HepG2 (cell line): ENCODE results near the gene DOCK11. TPM values are rescaled to one million over a fixed set of nuclear protein-coding genes. Genes with fewer than 3 reads are reported as not detected.

Experiments
- ATAC-seq: fragments of 200-7000 bp; cut with Tn5 transposase; 3 replicates; pipeline ENCODE4 v1.9.1; 2020; ENCODE audit warnings: mild to moderate bottlenecking, moderate library complexity
- BruUV-seq: library from RNA; stranded (reverse); fragments of 400-500 nt; replicated peaks from 2 replicates; lab custom pipeline; 2021; lab: Mats Ljungman, UMichigan
- CTCF ChIA-PET: fragments of 300-600 bp; formaldehyde crosslinking; extraction: SDS; loops from one replicate; lab custom pipeline; 2021; ENCODE audit warnings: low total read pairs, inconsistent platforms, low intra/inter-chr PET ratio; lab: Yijun Ruan, JAX
- POLR2A ChIA-PET: fragments of 350-600 bp; sonication (Branson Sonifier 250); formaldehyde crosslinking; loops from one replicate; lab custom pipeline; 2020; ENCODE audit warnings: antibody characterized with exemption, inconsistent platforms; lab: Yijun Ruan, JAX
- DNase-seq: peaks from one replicate; pipeline ENCODE4 v3.0.0-alpha.2; 2015; ENCODE audit warnings: low spot score
- FAIRE-seq: peaks from 3 replicates; lab custom pipeline; 2011; peaks lifted over from hg19 to GRCh38; lab: Jason Lieb, UNC
- H2AFZ ChIP-seq: one replicate; pipeline ENCODE4 v1.6.1; 2011; ENCODE audit warnings: low read length, inconsistent platforms
- H3K27ac ChIP-seq: fragments of 300-600 bp; 3 replicates; pipeline ENCODE4 v1.8.0; 2011; ENCODE audit warnings: mixed run types, mild to moderate bottlenecking, mixed read lengths, low read length, inconsistent platforms; ENCODE audit not compliant: insufficient read depth; ENCODE audit errors: extremely low read length
- H3K27me3 ChIP-seq, 2 experiments: fragments of 200-600 bp in 1 of 2; 2 replicates in 1 of 2; 3 replicates in 1 of 2; pipeline versions ENCODE4 v1.6.0 to v1.8.0; 2011; ENCODE audit warnings: low read length in 2 of 2, mild to moderate bottlenecking in 2 of 2, moderate library complexity in 2 of 2, inconsistent platforms in 1 of 2; ENCODE audit not compliant: insufficient read depth in 2 of 2, control insufficient read depth in 1 of 2
- H3K36me3 ChIP-seq, 2 experiments: fragments of 200-600 bp in 1 of 2; replicated peaks in 1 of 2; 2 replicates in 1 of 2; 3 replicates in 1 of 2; pipeline versions ENCODE4 v1.5.1 to v1.8.0; 2011; ENCODE audit warnings: low read length in 2 of 2, inconsistent platforms in 1 of 2; ENCODE audit not compliant: insufficient read depth in 2 of 2, control insufficient read depth in 1 of 2
- H3K4me1 ChIP-seq: 2 replicates; pipeline ENCODE4 v1.5.1; 2012; ENCODE audit warnings: low read length, inconsistent platforms; ENCODE audit not compliant: insufficient read depth
- H3K4me2 ChIP-seq: 2 replicates; pipeline ENCODE4 v1.6.0; 2011; ENCODE audit warnings: low read depth, low read length, inconsistent platforms
- H3K4me3 ChIP-seq, 3 experiments: fragments of 200-600 bp in 1 of 3; sonication (generic), shearing (Covaris generic) in 1 of 3; replicated peaks in 1 of 3; 2 replicates each; pipeline ENCODE4 v1.5.1; 2011 to 2016; ENCODE audit warnings: low read length in 3 of 3, inconsistent platforms in 2 of 3, low read depth in 2 of 3, mild to moderate bottlenecking in 2 of 3, control low read depth in 1 of 3, mixed read lengths in 1 of 3; ENCODE audit not compliant: insufficient read depth in 1 of 3
- H3K79me2 ChIP-seq: one replicate; pipeline ENCODE4 v1.6.1; 2011; ENCODE audit warnings: low read length, inconsistent platforms; ENCODE audit not compliant: insufficient read depth
- H3K9ac ChIP-seq: 2 replicates; pipeline ENCODE4 v1.6.0; 2011; ENCODE audit warnings: mild to moderate bottlenecking, low read depth, low read length, inconsistent platforms; ENCODE audit not compliant: insufficient read depth
- H3K9me3 ChIP-seq: 2 replicates; pipeline ENCODE4 v1.5.1; 2012; ENCODE audit warnings: mild to moderate bottlenecking, low read length
- H4K20me1 ChIP-seq: 2 replicates; pipeline ENCODE4 v1.6.0; 2011; ENCODE audit warnings: inconsistent platforms, mild to moderate bottlenecking, low read length, moderate library complexity; ENCODE audit not compliant: insufficient read depth
- FOXO4 ChIP-seq: sonication (generic); formaldehyde crosslinking; conservative IDR thresholded peaks from 2 replicates; pipeline ENCODE4 v1.8.1; 2023; ENCODE audit warnings: missing genetic modification reagents
- GFI1 ChIP-seq: sonication (generic); formaldehyde crosslinking; IDR thresholded peaks from 2 replicates; pipeline ENCODE4 v1.5.0; 2020; ENCODE audit warnings: missing genetic modification reagents, mild to moderate bottlenecking, borderline replicate concordance
- ISX ChIP-seq: sonication (generic); formaldehyde crosslinking; conservative IDR thresholded peaks from 2 replicates; pipeline ENCODE4 v1.5.0; 2020; ENCODE audit warnings: missing genetic modification reagents
- KAT8 ChIP-seq: IDR thresholded peaks from 2 replicates; pipeline ENCODE4 v1.6.1; 2016; ENCODE audit warnings: missing genetic modification reagents, missing compliant biosample characterization
- NFKB2 ChIP-seq: sonication (generic); formaldehyde crosslinking; IDR thresholded peaks from 2 replicates; pipeline ENCODE4 v1.4.0; 2020; ENCODE audit warnings: missing genetic modification reagents, borderline replicate concordance
- RNF219 ChIP-seq: sonication (generic); formaldehyde crosslinking; IDR thresholded peaks from 2 replicates; pipeline ENCODE4 v1.5.0; 2020; ENCODE audit warnings: mild to moderate bottlenecking, missing genetic modification reagents
- TMF1 ChIP-seq: sonication (generic); formaldehyde crosslinking; IDR thresholded peaks from 2 replicates; pipeline ENCODE4 v1.8.1; 2022; ENCODE audit warnings: low read depth, missing genetic modification reagents
- ZNF282 ChIP-seq: fragments of 450-650 bp; IDR thresholded peaks from 2 replicates; pipeline ENCODE4 v1.6.1; 2018; ENCODE audit not compliant: partially characterized antibody
- ZNF326 ChIP-seq: sonication (generic); formaldehyde crosslinking; IDR thresholded peaks from 2 replicates; pipeline ENCODE4 v1.4.0; 2020; ENCODE audit warnings: missing genetic modification reagents, borderline replicate concordance
- ZNF562 ChIP-seq: sonication (generic); formaldehyde crosslinking; IDR thresholded peaks from 2 replicates; pipeline ENCODE4 v1.8.0; 2022; ENCODE audit warnings: missing genetic modification reagents, borderline replicate concordance
- ZNF574 ChIP-seq: sonication (generic); formaldehyde crosslinking; IDR thresholded peaks from 2 replicates; pipeline ENCODE4 v1.4.0; 2020; ENCODE audit warnings: missing genetic modification reagents
- ZNF577 ChIP-seq: sonication (generic); formaldehyde crosslinking; IDR thresholded peaks from 2 replicates; pipeline ENCODE4 v1.4.0; 2020; ENCODE audit warnings: mild to moderate bottlenecking, low read depth, missing genetic modification reagents, borderline replicate concordance
- ZNF589 ChIP-seq: sonication (generic); formaldehyde crosslinking; conservative IDR thresholded peaks from 2 replicates; pipeline ENCODE4 v1.8.0; 2022; ENCODE audit warnings: mild to moderate bottlenecking, moderate library complexity, missing genetic modification reagents
- ZNF761 ChIP-seq: sonication (generic); formaldehyde crosslinking; conservative IDR thresholded peaks from 2 replicates; pipeline ENCODE4 v1.4.0; 2020; ENCODE audit warnings: mild to moderate bottlenecking, missing genetic modification reagents
- ZNF788 ChIP-seq: sonication (generic); formaldehyde crosslinking; IDR thresholded peaks from 2 replicates; pipeline ENCODE4 v1.5.0; 2020; ENCODE audit warnings: mild to moderate bottlenecking, missing genetic modification reagents, borderline replicate concordance
- WGBS: methylation state at CpG from one replicate; pipeline ENCODE4 v1.1.6; 2017; ENCODE audit warnings: low lambda C conversion rate; 5-methylcytosine and 5-hydroxymethylcytosine counted together
- in situ Hi-C: cut with HindIII; loops from 2 replicates; pipeline ENCODE4 v1.10.0; 2017; ENCODE audit warnings: low pct_unique_long_range_greater_than_20kb; ENCODE audit not compliant: extremely low pct_ligation_motif_present
- intact Hi-C: fragments of 100-400 bp; cut with micrococcal nuclease; formaldehyde crosslinking; loops from one replicate; pipeline ENCODE4 v1.10.0; 2022; ENCODE audit not compliant: unreplicated experiment
- polyA plus RNA-seq, 8 experiments: library from polyadenylated mRNA; depleted of rRNA in 3 of 8; stranded (reverse) in 7 of 8; unstranded in 1 of 8; fragments of >200 nt; fragmentation: Illumina TruSeq in 4 of 8; extraction: Trizol in 4 of 8; gene quantifications; 2 replicates each; pipeline versions ENCODE4 v1.2.1 to v1.2.3, GENCODE V29; 2011 to 2016; ENCODE audit warnings: low read depth in 4 of 8, missing spikeins in 1 of 8, mixed read lengths in 1 of 8; ENCODE audit not compliant: insufficient read depth in 1 of 8
- total RNA-seq, 5 experiments: library from RNA; depleted of rRNA; stranded (reverse); fragments of >200 nt; fragmentation: Illumina TruSeq; extraction: Trizol; gene quantifications; 2 replicates each; pipeline ENCODE4 v1.2.3, GENCODE V29; 2016; ENCODE audit warnings: low read depth in 1 of 5

The DOCK11 gene
- total and polyA plus RNA-seq, 2 of the 13 experiments (the other 11 are each of a cell fraction or from before 2014, with no cell fraction given), result 0.02 to 0.12 TPM

DNA sequence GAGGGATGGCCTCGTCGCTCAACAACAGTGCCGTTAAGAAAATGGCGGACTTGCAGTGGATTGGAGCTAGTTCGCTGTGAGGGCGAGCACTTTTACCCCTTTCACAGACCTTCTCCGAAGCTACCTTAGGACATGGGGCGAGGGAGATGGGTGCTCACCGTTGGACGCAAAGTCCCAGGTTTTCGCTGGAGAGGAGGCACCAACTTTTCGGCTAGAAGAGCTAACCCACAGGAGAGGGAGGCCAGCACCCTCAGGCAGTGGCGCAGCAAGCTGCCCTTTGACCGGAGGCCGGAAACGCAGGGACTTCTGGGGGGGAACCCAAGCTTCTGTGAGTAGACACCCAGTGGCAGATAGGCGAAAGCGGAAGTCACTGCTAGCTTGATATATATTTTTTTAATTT lies 138.7 kb downstream of the DOCK11 start:
- FAIRE-seq, result no peak
- Histone ChIP-seq H3K9ac (no peak overlapping the region), H3K4me3 (no peak overlapping the region), H3K4me1 (no peaks in the 10 kb centered on the region), H3K36me3 (no peaks in the 10 kb centered on the region), H3K4me2 (no peak overlapping the region), H3K27me3 (no peaks in the 10 kb centered on the region), H3K9me3 (no peaks in the 10 kb centered on the region), H3K27ac (no peak overlapping the region), H4K20me1 (no peaks in the 10 kb centered on the region), H3K79me2 (no peaks in the 10 kb centered on the region), H2AFZ (no peak overlapping the region)
- BruUV-seq, result no TSS peak
- ChIA-PET POLR2A (no interaction called here), CTCF (no interaction called here)
- in situ Hi-C loops, result no loop called here
- WGBS, result 90% methylated on average over 12 of the region's 18 CpGs
- DNase-seq, result no peak
- no peak for ATAC-seq
- intact Hi-C loops, result no loop called here
- TF ChIP-seq NFKB2 (CRISPR knock-in tag) (no peak), ZNF589 (CRISPR knock-in tag) (no peak), ZNF574 (no peak), GFI1 (CRISPR knock-in tag) (no peak), ZNF577 (CRISPR knock-in tag) (no peak), TMF1 (CRISPR knock-in tag) (no peak), ZNF788 (CRISPR knock-in tag) (no peak), ZNF562 (CRISPR knock-in tag) (no peak), KAT8 (CRISPR knock-in tag) (no peak), FOXO4 (no peak), RNF219 (CRISPR knock-in tag) (no peak), ISX (CRISPR knock-in tag) (no peak), ZNF761 (no peak), ZNF282 (no peak), ZNF326 (no peak)
